Measurements from ENCODE around the gene FAM222B.

DNA sequence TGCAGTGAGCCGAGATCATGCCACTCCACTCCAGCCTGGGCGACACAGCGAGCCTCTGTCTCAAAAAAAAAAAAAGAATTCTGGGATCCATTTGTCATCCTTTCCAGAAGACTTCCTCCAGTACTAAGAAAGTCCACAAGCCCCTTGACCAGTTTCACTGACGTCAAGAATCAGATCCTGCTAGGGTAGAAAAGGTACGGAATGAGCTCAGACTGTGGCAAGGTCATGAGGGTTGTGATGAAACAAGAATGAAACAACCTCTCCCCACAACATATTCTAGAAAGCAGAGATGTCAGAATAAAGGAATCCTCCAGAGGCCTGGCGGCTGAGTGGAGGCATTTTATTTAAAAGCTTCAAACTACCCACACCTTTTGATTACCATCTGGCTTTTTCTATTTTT is 68.9 kb downstream of the FAM222B start:
- TF ChIP-seq, protein P1, sequence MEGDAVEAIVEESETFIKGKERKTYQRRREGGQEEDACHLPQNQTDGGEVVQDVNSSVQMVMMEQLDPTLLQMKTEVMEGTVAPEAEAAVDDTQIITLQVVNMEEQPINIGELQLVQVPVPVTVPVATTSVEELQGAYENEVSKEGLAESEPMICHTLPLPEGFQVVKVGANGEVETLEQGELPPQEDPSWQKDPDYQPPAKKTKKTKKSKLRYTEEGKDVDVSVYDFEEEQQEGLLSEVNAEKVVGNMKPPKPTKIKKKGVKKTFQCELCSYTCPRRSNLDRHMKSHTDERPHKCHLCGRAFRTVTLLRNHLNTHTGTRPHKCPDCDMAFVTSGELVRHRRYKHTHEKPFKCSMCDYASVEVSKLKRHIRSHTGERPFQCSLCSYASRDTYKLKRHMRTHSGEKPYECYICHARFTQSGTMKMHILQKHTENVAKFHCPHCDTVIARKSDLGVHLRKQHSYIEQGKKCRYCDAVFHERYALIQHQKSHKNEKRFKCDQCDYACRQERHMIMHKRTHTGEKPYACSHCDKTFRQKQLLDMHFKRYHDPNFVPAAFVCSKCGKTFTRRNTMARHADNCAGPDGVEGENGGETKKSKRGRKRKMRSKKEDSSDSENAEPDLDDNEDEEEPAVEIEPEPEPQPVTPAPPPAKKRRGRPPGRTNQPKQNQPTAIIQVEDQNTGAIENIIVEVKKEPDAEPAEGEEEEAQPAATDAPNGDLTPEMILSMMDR (IDR thresholded peaks at IDR 0.05): no peak
- TF ChIP-seq ZFX (IDR thresholded peaks at IDR 0.05; ENCODE audit: borderline replicate concordance): no peak
